ENCODE measurements around the gene ATP11A. TPM values are rescaled to one million over a fixed set of nuclear protein-coding genes. Genes with fewer than 3 reads are reported as not detected.
"Not testable (repeated sequence)": the region's sequence is repeated elsewhere in the genome, so short reads cannot be mapped to it uniquely, and the experiment has no call there.

The ATP11A gene
- total RNA-seq, 5 donors from 2014 or later (not counting 1 experiment from before 2014, with no cell fraction given): 35.7 to 57.1 (median 48.5) TPM

- Histone ChIP-seq H3K36me3 (ENCODE audit: control insufficient read depth in 2 of 2, extremely low read depth in 1 of 2, insufficient read depth in 1 of 2, low read length in 1 of 2) (peaks cover 2 to 10% of the 10 kb centered on the region in 2 donors), H3K27me3 (replicated peaks in 1 of 2; ENCODE audit: control insufficient read depth in 2 of 2, extremely low read depth in 1 of 2, insufficient read depth in 2 of 2, low read length in 1 of 2) (no peaks in the 10 kb centered on the region), H3K4me1 (ENCODE audit: control insufficient read depth in 1 of 2, extremely low read depth in 1 of 2, insufficient read depth in 2 of 2, low read length in 2 of 2) (peaks cover 2% of the 10 kb centered on the region in 2 experiments), H3K9me3 (no peaks in the 10 kb centered on the region), H3K27ac (ENCODE audit: low read length) (no peak overlapping the region), H3K4me3 (ENCODE audit: control insufficient read depth in 1 of 2, extremely low read depth in 1 of 2, low read length in 1 of 2) (no peak overlapping the region)
- CTCF ChIA-PET: no interaction called here
- Mint-ChIP-seq H3K36me3 (peaks cover 21% of the 10 kb centered on the region), H3K9me3 (no peaks in the 10 kb centered on the region), H3K4me1 (peaks cover 6 to 36% (median 16%) of the 10 kb centered on the region in 3 donors), H3K4me3 (no peak overlapping the region), H3K27ac (peak overlapping the region in 1 of 2 donors; percentile 31), H3K27me3 (no peaks in the 10 kb centered on the region)
- peak in 1 of 4 experiments; percentile 23 for ATAC-seq (replicated peaks in 1 of 4)
- WGBS (ENCODE audit: insufficient coverage): 84% methylated on average over 22 of the region's 28 CpGs
- no peak for DNase-seq
- POLR2A ChIA-PET: no interaction called here
Observed at GRCh38 chr13:112783135-112783977, 93.5 kb downstream of the ATP11A start.

- no peaks in the 10 kb centered on the region for H3K27me3 Mint-ChIP-seq
- peaks cover 25% of the 10 kb centered on the region for H3K36me3 Mint-ChIP-seq
- no peaks in the 10 kb centered on the region for H3K9me3 Mint-ChIP-seq
- ChIA-PET POLR2A (no interaction called here), CTCF (no interaction called here)
- no peak for DNase-seq
- H3K9me3 ChIP-seq: no peaks in the 10 kb centered on the region
- H3K4me3 ChIP-seq (ENCODE audit: control insufficient read depth in 1 of 2, extremely low read depth in 1 of 2, low read length in 1 of 2): no peak overlapping the region
- no peak for ATAC-seq (replicated peaks in 1 of 4)
- H3K4me3 Mint-ChIP-seq: no peak overlapping the region
- H3K36me3 ChIP-seq (ENCODE audit: control insufficient read depth in 2 of 2, extremely low read depth in 1 of 2, insufficient read depth in 1 of 2, low read length in 1 of 2): peaks cover 2 to 11% of the 10 kb centered on the region in 2 donors
- peak overlapping the region in 1 of 2 donors; percentile 31 for H3K27ac Mint-ChIP-seq
- WGBS (ENCODE audit: insufficient coverage): 87% methylated on average over 8 of the region's 9 CpGs
- H3K27me3 ChIP-seq (replicated peaks in 1 of 2; ENCODE audit: control insufficient read depth in 2 of 2, extremely low read depth in 1 of 2, insufficient read depth in 2 of 2, low read length in 1 of 2): no peaks in the 10 kb centered on the region
- no peak overlapping the region for H3K27ac ChIP-seq (ENCODE audit: low read length)
- H3K4me1 ChIP-seq (ENCODE audit: control insufficient read depth in 1 of 2, extremely low read depth in 1 of 2, insufficient read depth in 2 of 2, low read length in 2 of 2): peaks cover 2% of the 10 kb centered on the region in 2 experiments
- H3K4me1 Mint-ChIP-seq: peaks cover 6 to 36% (median 16%) of the 10 kb centered on the region in 3 donors
Observed at GRCh38 chr13:112783978-112784371, 94.1 kb downstream of the ATP11A start.

DNA sequence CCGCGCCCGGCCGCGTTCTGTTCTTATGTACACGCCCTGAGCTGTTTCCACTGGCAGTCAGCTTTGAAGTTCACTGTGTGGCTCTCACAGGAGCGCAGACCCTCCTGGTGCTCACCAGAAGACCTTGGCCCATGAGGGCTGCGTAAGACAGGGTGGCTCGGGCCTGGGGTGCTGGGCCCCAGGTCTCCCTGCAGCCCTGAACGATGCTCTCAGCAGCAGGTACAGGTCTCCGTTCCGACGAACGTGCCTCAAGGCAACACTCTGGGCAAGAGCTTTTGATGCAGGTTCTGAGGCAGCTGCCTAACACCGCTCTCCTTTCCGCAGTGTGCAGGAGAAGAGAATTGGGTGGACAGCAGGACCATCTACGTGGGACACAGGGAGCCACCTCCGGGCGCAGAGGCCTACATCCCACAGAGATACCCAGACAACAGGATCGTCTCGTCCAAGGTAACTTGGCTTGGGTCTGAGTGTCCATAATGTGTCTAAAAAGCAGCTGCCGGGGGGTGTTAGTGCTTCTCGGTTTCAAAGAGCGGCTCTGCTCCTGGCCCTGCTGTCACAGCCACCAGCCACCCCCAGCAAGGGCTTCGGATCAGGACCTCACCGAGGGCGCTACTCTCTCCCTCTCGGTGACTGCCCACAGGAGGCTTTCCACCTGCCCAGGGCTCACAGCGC lies 95.1 kb downstream of the ATP11A start:
- H3K4me3 ChIP-seq (ENCODE audit: control insufficient read depth in 1 of 2, extremely low read depth in 1 of 2, low read length in 1 of 2): no peak overlapping the region
- H3K4me1 ChIP-seq (ENCODE audit: control insufficient read depth in 1 of 2, extremely low read depth in 1 of 2, insufficient read depth in 2 of 2, low read length in 2 of 2): peaks cover 2% of the 10 kb centered on the region in 2 experiments
- no peaks in the 10 kb centered on the region for H3K27me3 ChIP-seq (replicated peaks in 1 of 2; ENCODE audit: control insufficient read depth in 2 of 2, extremely low read depth in 1 of 2, insufficient read depth in 2 of 2, low read length in 1 of 2)
- Mint-ChIP-seq H3K36me3 (peaks cover 29% of the 10 kb centered on the region), H3K4me1 (peaks cover 6 to 35% (median 14%) of the 10 kb centered on the region in 3 donors), H3K27ac (no peak overlapping the region), H3K9me3 (no peaks in the 10 kb centered on the region), H3K4me3 (no peak overlapping the region), H3K27me3 (no peaks in the 10 kb centered on the region)
- DNase-seq (no peak), ATAC-seq (replicated peaks in 1 of 4) (no peak)
- CTCF ChIA-PET: no interaction called here
- H3K36me3 ChIP-seq (ENCODE audit: control insufficient read depth in 2 of 2, extremely low read depth in 1 of 2, insufficient read depth in 1 of 2, low read length in 1 of 2): peaks cover 2 to 14% of the 10 kb centered on the region in 2 donors
- 96% methylated on average over 24 of the region's 29 CpGs for WGBS (ENCODE audit: insufficient coverage)
- no peak overlapping the region for H3K27ac ChIP-seq (ENCODE audit: low read length)
- H3K9me3 ChIP-seq: no peaks in the 10 kb centered on the region
- POLR2A ChIA-PET: no interaction called here

DNA sequence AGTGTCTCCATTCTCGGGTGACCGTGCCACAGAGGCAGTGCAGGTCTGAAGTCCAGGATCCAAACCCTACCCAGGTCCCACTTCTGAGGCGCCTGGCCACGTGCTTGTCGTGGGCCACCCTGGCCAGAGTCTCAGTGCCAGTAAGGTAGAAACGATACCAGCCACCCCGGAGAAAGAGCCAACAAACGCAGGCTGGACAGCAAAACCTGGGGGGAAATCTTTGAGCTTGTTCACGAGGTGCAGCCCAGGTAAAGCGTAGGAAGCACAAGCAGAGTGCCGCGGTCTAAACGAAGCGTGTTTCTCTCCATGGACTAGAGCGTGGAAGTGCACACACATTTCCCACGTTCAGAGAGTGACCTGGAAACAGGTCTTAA lies 95.6 kb downstream of the ATP11A start:
- POLR2A ChIA-PET: no interaction called here

GRCh38 chr13:112786810-112787209 lies 97.0 kb downstream of the ATP11A start:
- H3K4me3 Mint-ChIP-seq; H3K4me3 ChIP-seq (ENCODE audit: control insufficient read depth in 1 of 2, extremely low read depth in 1 of 2, low read length in 1 of 2); H3K4me1 ChIP-seq (ENCODE audit: control insufficient read depth in 1 of 2, extremely low read depth in 1 of 2, insufficient read depth in 2 of 2, low read length in 2 of 2); POLR2A ChIA-PET; ATAC-seq (replicated peaks in 1 of 4); DNase-seq; H3K27ac ChIP-seq (ENCODE audit: low read length); H3K27ac Mint-ChIP-seq; H3K27me3 ChIP-seq (replicated peaks in 1 of 2; ENCODE audit: control insufficient read depth in 2 of 2, extremely low read depth in 1 of 2, insufficient read depth in 2 of 2, low read length in 1 of 2); H3K9me3 Mint-ChIP-seq; H3K27me3 Mint-ChIP-seq; H3K9me3 ChIP-seq; CTCF ChIA-PET: not testable (repeated sequence)
- 94% methylated on average over 7 of the region's 14 CpGs for WGBS (ENCODE audit: insufficient coverage)
- H3K36me3 ChIP-seq (ENCODE audit: control insufficient read depth in 2 of 2, extremely low read depth in 1 of 2, insufficient read depth in 1 of 2, low read length in 1 of 2): peaks cover 2 to 11% of the 10 kb centered on the region in 2 donors
- Mint-ChIP-seq H3K4me1 (peaks cover 6 to 29% (median 8%) of the 10 kb centered on the region in 3 donors), H3K36me3 (peaks cover 29% of the 10 kb centered on the region)

More for the DNA sequence above, 95.6 kb downstream of the ATP11A start:
- Mint-ChIP-seq H3K27me3 (no peaks in the 10 kb centered on the region), H3K27ac (no peak overlapping the region), H3K4me3 (no peak overlapping the region), H3K36me3 (peaks cover 27% of the 10 kb centered on the region), H3K9me3 (no peaks in the 10 kb centered on the region), H3K4me1 (peaks cover 6 to 30% (median 10%) of the 10 kb centered on the region in 3 donors)
- no peak for ATAC-seq (replicated peaks in 1 of 4)
- Histone ChIP-seq H3K27me3 (replicated peaks in 1 of 2; ENCODE audit: control insufficient read depth in 2 of 2, extremely low read depth in 1 of 2, insufficient read depth in 2 of 2, low read length in 1 of 2) (no peaks in the 10 kb centered on the region), H3K4me3 (ENCODE audit: control insufficient read depth in 1 of 2, extremely low read depth in 1 of 2, low read length in 1 of 2) (no peak overlapping the region), H3K9me3 (no peaks in the 10 kb centered on the region), H3K27ac (ENCODE audit: low read length) (no peak overlapping the region), H3K36me3 (ENCODE audit: control insufficient read depth in 2 of 2, extremely low read depth in 1 of 2, insufficient read depth in 1 of 2, low read length in 1 of 2) (peaks cover 2 to 14% of the 10 kb centered on the region in 2 donors), H3K4me1 (ENCODE audit: control insufficient read depth in 1 of 2, extremely low read depth in 1 of 2, insufficient read depth in 2 of 2, low read length in 2 of 2) (peaks cover 2% of the 10 kb centered on the region in 2 experiments)
- CTCF ChIA-PET: no interaction called here
- WGBS (ENCODE audit: insufficient coverage): 95% methylated on average over 15 of the region's 16 CpGs
- DNase-seq: no peak

DNA sequence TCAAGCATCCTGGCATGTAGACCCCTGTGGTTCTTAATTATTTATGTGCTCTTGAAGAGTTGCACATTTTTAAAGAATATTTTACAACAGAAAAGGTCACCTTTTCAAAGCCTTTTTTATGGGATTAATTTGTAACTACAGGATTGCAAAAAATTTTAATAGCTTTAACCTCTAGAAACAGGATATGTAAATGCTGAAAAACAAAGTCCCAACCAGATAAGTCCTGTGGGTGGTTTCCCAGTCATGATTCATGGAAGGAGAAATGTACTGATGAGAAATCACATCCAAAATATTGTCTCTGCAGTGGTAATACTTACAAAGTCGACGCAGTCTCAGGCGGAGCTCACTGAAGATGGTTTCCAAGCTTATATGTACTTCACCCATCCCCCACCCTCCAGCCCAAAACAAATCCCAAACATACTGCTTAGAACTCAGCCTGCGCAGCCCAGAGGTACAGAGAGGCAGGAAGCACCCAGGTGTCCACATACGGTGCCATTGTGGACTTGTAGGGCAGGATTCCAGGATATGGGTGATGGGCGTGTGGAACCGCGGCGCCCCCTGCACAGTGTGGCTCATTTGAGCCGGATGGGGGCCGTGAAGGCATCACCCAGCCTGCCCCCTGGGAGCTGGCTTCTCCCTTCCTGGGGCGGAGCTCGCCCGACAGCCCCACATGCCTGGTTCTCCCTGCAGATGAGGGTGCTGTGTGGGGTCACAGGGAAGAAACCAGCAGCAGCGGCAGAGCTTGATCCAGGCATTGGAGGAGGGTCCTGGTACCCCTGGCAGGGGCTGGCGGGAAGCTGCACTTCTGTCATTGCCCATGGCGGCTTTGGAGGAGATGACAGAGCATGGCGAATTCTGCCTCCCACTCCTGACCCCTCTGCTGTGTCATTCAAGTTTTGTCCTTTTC lies 101.2 kb downstream of the ATP11A start:
- H3K9me3 ChIP-seq: no peaks in the 10 kb centered on the region
- peaks cover 35% of the 10 kb centered on the region for H3K36me3 Mint-ChIP-seq
- CTCF ChIA-PET: no interaction called here
- H3K4me3 Mint-ChIP-seq: no peak overlapping the region
- ATAC-seq (replicated peaks in 1 of 4): no peak
- H3K27me3 Mint-ChIP-seq: no peaks in the 10 kb centered on the region
- peaks cover 8 to 17% (median 10%) of the 10 kb centered on the region in 3 donors for H3K4me1 Mint-ChIP-seq
- peaks cover 3 to 6% of the 10 kb centered on the region in 2 donors for H3K36me3 ChIP-seq (ENCODE audit: control insufficient read depth in 2 of 2, extremely low read depth in 1 of 2, insufficient read depth in 1 of 2, low read length in 1 of 2)
- DNase-seq: no peak
- H3K9me3 Mint-ChIP-seq: no peaks in the 10 kb centered on the region
- POLR2A ChIA-PET: no interaction called here
- no peak overlapping the region for H3K27ac Mint-ChIP-seq
- H3K27me3 ChIP-seq (replicated peaks in 1 of 2; ENCODE audit: control insufficient read depth in 2 of 2, extremely low read depth in 1 of 2, insufficient read depth in 2 of 2, low read length in 1 of 2): no peaks in the 10 kb centered on the region
- WGBS (ENCODE audit: insufficient coverage): 92% methylated on average over 7 of the region's 18 CpGs
- no peak overlapping the region for H3K4me3 ChIP-seq (ENCODE audit: control insufficient read depth in 1 of 2, extremely low read depth in 1 of 2, low read length in 1 of 2)
- no peak overlapping the region for H3K27ac ChIP-seq (ENCODE audit: low read length)
- H3K4me1 ChIP-seq (ENCODE audit: control insufficient read depth in 1 of 2, extremely low read depth in 1 of 2, insufficient read depth in 2 of 2, low read length in 2 of 2): peaks cover 0 to 2% of the 10 kb centered on the region in 2 experiments

Data from T-cell (primary cell).